Measurements from ENCODE around the gene ZNF827. TPM values are rescaled to one million over a fixed set of nuclear protein-coding genes. Genes with fewer than 3 reads are reported as not detected.

The ZNF827 gene
- total RNA-seq, 1 donor from 2014 or later: 50.2 TPM

- H3K27ac Mint-ChIP-seq: no peak overlapping the region
- no peaks in the 10 kb centered on the region for H3K4me1 Mint-ChIP-seq (ENCODE audit: low read depth)
- no peaks in the 10 kb centered on the region for H3K9me3 Mint-ChIP-seq (ENCODE audit: low read depth)
- TF ChIP-seq CTCF (IDR thresholded peaks at IDR 0.05; ENCODE audit: unreplicated experiment): no peak
- DNase-seq (ENCODE audit: low spot score, unreplicated experiment): no peak
- H3K27me3 Mint-ChIP-seq: no peaks in the 10 kb centered on the region
- H3K36me3 Mint-ChIP-seq (ENCODE audit: insufficient read depth): peaks cover 15% of the 10 kb centered on the region
- H3K4me3 Mint-ChIP-seq (ENCODE audit: low read depth): no peak overlapping the region
These were observed 71.2 kb downstream of the ZNF827 start for GRCh38 chr4:145867406-145867805.

GRCh38 chr4:145866991-145867390 is 71.6 kb downstream of the ZNF827 start:
- Mint-ChIP-seq H3K36me3 (ENCODE audit: insufficient read depth) (peaks cover 13% of the 10 kb centered on the region), H3K4me1 (ENCODE audit: low read depth) (no peaks in the 10 kb centered on the region), H3K4me3 (ENCODE audit: low read depth) (no peak overlapping the region), H3K9me3 (ENCODE audit: low read depth) (no peaks in the 10 kb centered on the region), H3K27me3 (no peaks in the 10 kb centered on the region), H3K27ac (no peak overlapping the region)
- no peak for DNase-seq (ENCODE audit: low spot score, unreplicated experiment)
- no peak for TF ChIP-seq CTCF (IDR thresholded peaks at IDR 0.05; ENCODE audit: unreplicated experiment)

- no peaks in the 10 kb centered on the region for H3K4me1 Mint-ChIP-seq (ENCODE audit: low read depth)
- no peak for TF ChIP-seq CTCF (IDR thresholded peaks at IDR 0.05; ENCODE audit: unreplicated experiment)
- peaks cover 11% of the 10 kb centered on the region for H3K36me3 Mint-ChIP-seq (ENCODE audit: insufficient read depth)
- DNase-seq (ENCODE audit: low spot score, unreplicated experiment): no peak
- H3K9me3 Mint-ChIP-seq (ENCODE audit: low read depth): no peaks in the 10 kb centered on the region
- H3K4me3 Mint-ChIP-seq (ENCODE audit: low read depth): no peak overlapping the region
- H3K27ac Mint-ChIP-seq: peak overlapping the region; percentile 4
- no peaks in the 10 kb centered on the region for H3K27me3 Mint-ChIP-seq
These were observed 73.2 kb downstream of the ZNF827 start for GRCh38 chr4:145865274-145865941.

GRCh38 chr4:145863191-145863590 is 75.4 kb downstream of the ZNF827 start:
- no peak overlapping the region for H3K27ac Mint-ChIP-seq
- H3K4me3 Mint-ChIP-seq (ENCODE audit: low read depth): no peak overlapping the region
- H3K4me1 Mint-ChIP-seq (ENCODE audit: low read depth): no peaks in the 10 kb centered on the region
- no peaks in the 10 kb centered on the region for H3K9me3 Mint-ChIP-seq (ENCODE audit: low read depth)
- peaks cover 10% of the 10 kb centered on the region for H3K36me3 Mint-ChIP-seq (ENCODE audit: insufficient read depth)
- no peak for DNase-seq (ENCODE audit: low spot score, unreplicated experiment)
- H3K27me3 Mint-ChIP-seq: no peaks in the 10 kb centered on the region
- no peak for TF ChIP-seq CTCF (IDR thresholded peaks at IDR 0.05; ENCODE audit: unreplicated experiment)

- H3K4me1 Mint-ChIP-seq (ENCODE audit: low read depth): no peaks in the 10 kb centered on the region
- TF ChIP-seq CTCF (IDR thresholded peaks at IDR 0.05; ENCODE audit: unreplicated experiment): no peak
- H3K27ac Mint-ChIP-seq: no peak overlapping the region
- no peaks in the 10 kb centered on the region for H3K9me3 Mint-ChIP-seq (ENCODE audit: low read depth)
- H3K36me3 Mint-ChIP-seq (ENCODE audit: insufficient read depth): peaks cover 12% of the 10 kb centered on the region
- no peak overlapping the region for H3K4me3 Mint-ChIP-seq (ENCODE audit: low read depth)
- no peak for DNase-seq (ENCODE audit: low spot score, unreplicated experiment)
- no peaks in the 10 kb centered on the region for H3K27me3 Mint-ChIP-seq
These were observed 77.0 kb downstream of the ZNF827 start for GRCh38 chr4:145861336-145862318.

Measured in progenitor cell of endocrine pancreas (in vitro differentiated cells).